K562 (cell line): Measurements from ENCODE around the gene CAPN7. TPM values are rescaled to one million over a fixed set of nuclear protein-coding genes. Genes with fewer than 3 reads are reported as not detected.

Experiments used
- CCNT2 ChIP-seq: IDR thresholded peaks from 2 replicates; pipeline ENCODE4 v1.6.1; 2011; ENCODE audit warnings: borderline replicate concordance, low read depth, mild to moderate bottlenecking, moderate library complexity, mixed read lengths, low read length; ENCODE audit not compliant: insufficient read length; ENCODE audit errors: extremely low read depth
- CEBPG ChIP-seq, 3 experiments: fragments of 200-800 bp in 1 of 3; sonication (Bioruptor generic) in 1 of 3; sonication (generic) in 1 of 3; formaldehyde crosslinking in 1 of 3; IDR thresholded peaks in 2 of 3; conservative IDR thresholded peaks in 1 of 3; 2 replicates each; pipeline versions ENCODE4 v1.6.1 to v1.8.0; 2016 to 2022; ENCODE audit warnings: missing compliant biosample characterization in 2 of 3, missing genetic modification characterization in 2 of 3, mild to moderate bottlenecking in 1 of 3, missing genetic modification reagents in 1 of 3
- EWSR1 ChIP-seq: fragments of 450-650 bp; IDR thresholded peaks from 2 replicates; pipeline ENCODE4 v1.6.1; 2018; ENCODE audit warnings: borderline replicate concordance, mild to moderate bottlenecking, low read depth, moderate library complexity; ENCODE audit not compliant: partially characterized antibody
- HDAC8 ChIP-seq: fragments of 450-650 bp; IDR thresholded peaks from 2 replicates; pipeline ENCODE4 v1.6.1; 2016; ENCODE audit warnings: mild to moderate bottlenecking, missing genetic modification characterization, moderate library complexity, missing compliant biosample characterization
- HMGN3 ChIP-seq: IDR thresholded peaks from 2 replicates; pipeline ENCODE4 v1.6.1; 2011; ENCODE audit warnings: borderline replicate concordance, low read depth, mild to moderate bottlenecking, mixed read lengths, low read length; ENCODE audit not compliant: insufficient read length; ENCODE audit errors: extremely low read depth
- KHSRP ChIP-seq: fragments of 450-650 bp; IDR thresholded peaks from 2 replicates; pipeline ENCODE4 v1.6.1; 2017
- KLF13 ChIP-seq: fragments of 450-650 bp; IDR thresholded peaks from 2 replicates; pipeline ENCODE4 v1.6.1; 2016; ENCODE audit warnings: missing genetic modification characterization, low read depth, mild to moderate bottlenecking, missing compliant biosample characterization, moderate library complexity, borderline replicate concordance
- NFIC ChIP-seq: fragments of 450-650 bp; IDR thresholded peaks from 2 replicates; pipeline ENCODE4 v1.6.1; 2017; ENCODE audit warnings: mild to moderate bottlenecking, inconsistent platforms
- POLR2G ChIP-seq: fragments of 200-400 bp; formaldehyde crosslinking; IDR thresholded peaks from 2 replicates; pipeline ENCODE4 v1.6.1; 2017; ENCODE audit warnings: low read depth, mild to moderate bottlenecking, antibody characterized with exemption, low read length, moderate library complexity
- TCF15 ChIP-seq: fragments of 250-450 bp; sonication (Bioruptor Pico); IDR thresholded peaks from 2 replicates; pipeline ENCODE4 v1.8.0; 2022; ENCODE audit warnings: moderate library complexity, mild to moderate bottlenecking, inconsistent platforms
- TCF7L2 ChIP-seq: fragments of 150-350 bp; IDR thresholded peaks from 2 replicates; pipeline ENCODE4 v1.6.1; 2016; ENCODE audit warnings: low read depth, mild to moderate bottlenecking, low read length, moderate library complexity
- TOE1 ChIP-seq, 2 experiments: fragments of 450-650 bp in 1 of 2; sonication (generic) in 1 of 2; formaldehyde crosslinking in 1 of 2; IDR thresholded peaks; 2 replicates each; pipeline versions ENCODE4 v1.7.1 to v1.8.0; 2016 to 2022; ENCODE audit warnings: borderline replicate concordance in 2 of 2, mild to moderate bottlenecking in 2 of 2, antibody characterized with exemption in 1 of 2, inconsistent platforms in 1 of 2, low read depth in 1 of 2, missing genetic modification reagents in 1 of 2, moderate library complexity in 1 of 2
- ZNF239 ChIP-seq: fragments of 250-450 bp; sonication (Bioruptor Pico); IDR thresholded peaks from 2 replicates; pipeline ENCODE4 v1.4.0; 2020; ENCODE audit warnings: mild to moderate bottlenecking
- ZNF324 ChIP-seq: fragments of 250-450 bp; sonication (Bioruptor Pico); IDR thresholded peaks from 2 replicates; pipeline ENCODE4 v1.4.0; 2020; ENCODE audit warnings: mild to moderate bottlenecking
- ZNF431 ChIP-seq: sonication (generic); formaldehyde crosslinking; IDR thresholded peaks from 2 replicates; pipeline ENCODE4 v1.8.0; 2022; ENCODE audit warnings: mild to moderate bottlenecking, missing genetic modification reagents
- polyA plus RNA-seq, 8 experiments: library from polyadenylated mRNA; depleted of rRNA in 4 of 8; stranded (reverse) in 5 of 8; unstranded in 3 of 8; fragments of >200 nt; fragmentation: Nextera tagmentation in 2 of 8; fragmentation: Illumina TruSeq in 1 of 8; extraction: Ambion mirVana in 2 of 8; extraction: Trizol in 1 of 8; gene quantifications; 2 replicates each; pipeline versions ENCODE4 v1.2.1 to v1.2.3, GENCODE V29; 2011 to 2014; ENCODE audit warnings: inconsistent platforms in 1 of 8, missing spikeins in 1 of 8
- total RNA-seq, 7 experiments: library from RNA; depleted of rRNA in 6 of 7; stranded (reverse); fragments of >200 nt in 6 of 7; fragmentation: Illumina TruSeq in 2 of 7; extraction: Trizol in 2 of 7; gene quantifications; 2 replicates each; pipeline versions ENCODE4 v1.2.1 to v1.2.3, GENCODE V29; 2011 to 2021; ENCODE audit warnings: low replicate concordance in 1 of 7
- TF ChIP-seq, protein P1 (sequence below): fragments of 450-650 bp; IDR thresholded peaks from 2 replicates; pipeline ENCODE4 v1.6.1; 2017; ENCODE audit warnings: antibody characterized with exemption, mild to moderate bottlenecking
- TF ChIP-seq, protein P2 (sequence below): sonication (generic); formaldehyde crosslinking; IDR thresholded peaks from 2 replicates; pipeline ENCODE4 v1.8.0; 2022; ENCODE audit warnings: missing genetic modification reagents, mild to moderate bottlenecking, borderline replicate concordance
- TF ChIP-seq, protein P3 (sequence below), 2 experiments: fragments of 200-800 bp in 1 of 2; sonication (Bioruptor generic) in 1 of 2; sonication (generic) in 1 of 2; formaldehyde crosslinking in 1 of 2; IDR thresholded peaks in 1 of 2; conservative IDR thresholded peaks in 1 of 2; 2 replicates each; pipeline versions ENCODE4 v1.5.0 to v1.6.1; 2016 to 2020; ENCODE audit warnings: missing compliant biosample characterization in 1 of 2, missing genetic modification characterization in 1 of 2, missing genetic modification reagents in 1 of 2

The CAPN7 gene
- total and polyA plus RNA-seq, 9 of the 15 experiments (the other 6 are each of a cell fraction or from before 2014, with no cell fraction given) = 6.5 to 42.7 (median 32.7) TPM

DNA sequence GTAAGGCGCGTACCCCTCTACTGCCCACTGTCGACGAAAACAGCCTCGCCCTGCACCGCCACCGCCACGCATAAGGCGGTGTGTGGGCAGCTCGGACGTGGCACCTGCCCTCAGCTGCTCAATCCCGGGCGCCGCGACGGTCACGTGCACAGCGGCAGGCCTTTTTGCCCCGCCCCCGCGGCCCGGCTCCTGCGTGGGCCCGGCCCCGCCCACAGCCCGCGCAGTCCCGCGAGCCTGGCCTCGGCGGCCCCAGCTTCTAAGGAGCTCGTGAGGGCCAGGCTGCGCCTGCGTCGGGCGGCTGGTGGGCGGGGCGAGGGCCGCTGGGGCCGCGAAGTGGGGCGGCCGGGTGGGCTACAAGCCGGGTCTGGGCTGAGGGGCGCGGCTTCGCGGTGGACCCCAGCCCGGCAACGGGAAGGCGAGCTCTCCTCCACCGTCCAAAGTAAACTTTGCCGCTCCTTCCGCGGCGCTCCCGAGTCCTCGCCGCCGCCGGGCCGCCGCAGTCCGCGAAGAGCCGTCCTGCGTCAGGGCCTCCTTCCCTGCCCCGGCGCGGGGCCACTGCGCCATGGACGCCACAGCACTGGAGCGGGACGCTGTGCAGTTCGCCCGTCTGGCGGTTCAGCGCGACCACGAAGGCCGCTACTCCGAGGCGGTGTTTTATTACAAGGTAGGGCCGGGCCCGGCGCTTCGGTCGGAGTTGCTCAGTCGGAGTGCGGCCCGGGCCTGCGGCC lies at the start of gene CAPN7 (continued):
- peak; percentile 76 for TF ChIP-seq CCNT2
- TF ChIP-seq TCF15 (CRISPR knock-in tag) = peak; percentile 73; the same call in 1 of the 2 replicates
- TF ChIP-seq HDAC8 (tag) = no peak
- TF ChIP-seq EWSR1 = no peak
- no peak for TF ChIP-seq ZNF239 (CRISPR knock-in tag)
- TF ChIP-seq, protein P1, sequence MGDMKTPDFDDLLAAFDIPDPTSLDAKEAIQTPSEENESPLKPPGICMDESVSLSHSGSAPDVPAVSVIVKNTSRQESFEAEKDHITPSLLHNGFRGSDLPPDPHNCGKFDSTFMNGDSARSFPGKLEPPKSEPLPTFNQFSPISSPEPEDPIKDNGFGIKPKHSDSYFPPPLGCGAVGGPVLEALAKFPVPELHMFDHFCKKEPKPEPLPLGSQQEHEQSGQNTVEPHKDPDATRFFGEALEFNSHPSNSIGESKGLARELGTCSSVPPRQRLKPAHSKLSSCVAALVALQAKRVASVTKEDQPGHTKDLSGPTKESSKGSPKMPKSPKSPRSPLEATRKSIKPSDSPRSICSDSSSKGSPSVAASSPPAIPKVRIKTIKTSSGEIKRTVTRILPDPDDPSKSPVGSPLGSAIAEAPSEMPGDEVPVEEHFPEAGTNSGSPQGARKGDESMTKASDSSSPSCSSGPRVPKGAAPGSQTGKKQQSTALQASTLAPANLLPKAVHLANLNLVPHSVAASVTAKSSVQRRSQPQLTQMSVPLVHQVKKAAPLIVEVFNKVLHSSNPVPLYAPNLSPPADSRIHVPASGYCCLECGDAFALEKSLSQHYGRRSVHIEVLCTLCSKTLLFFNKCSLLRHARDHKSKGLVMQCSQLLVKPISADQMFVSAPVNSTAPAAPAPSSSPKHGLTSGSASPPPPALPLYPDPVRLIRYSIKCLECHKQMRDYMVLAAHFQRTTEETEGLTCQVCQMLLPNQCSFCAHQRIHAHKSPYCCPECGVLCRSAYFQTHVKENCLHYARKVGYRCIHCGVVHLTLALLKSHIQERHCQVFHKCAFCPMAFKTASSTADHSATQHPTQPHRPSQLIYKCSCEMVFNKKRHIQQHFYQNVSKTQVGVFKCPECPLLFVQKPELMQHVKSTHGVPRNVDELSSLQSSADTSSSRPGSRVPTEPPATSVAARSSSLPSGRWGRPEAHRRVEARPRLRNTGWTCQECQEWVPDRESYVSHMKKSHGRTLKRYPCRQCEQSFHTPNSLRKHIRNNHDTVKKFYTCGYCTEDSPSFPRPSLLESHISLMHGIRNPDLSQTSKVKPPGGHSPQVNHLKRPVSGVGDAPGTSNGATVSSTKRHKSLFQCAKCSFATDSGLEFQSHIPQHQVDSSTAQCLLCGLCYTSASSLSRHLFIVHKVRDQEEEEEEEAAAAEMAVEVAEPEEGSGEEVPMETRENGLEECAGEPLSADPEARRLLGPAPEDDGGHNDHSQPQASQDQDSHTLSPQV = peak; percentile 77
- TF ChIP-seq, protein P2, sequence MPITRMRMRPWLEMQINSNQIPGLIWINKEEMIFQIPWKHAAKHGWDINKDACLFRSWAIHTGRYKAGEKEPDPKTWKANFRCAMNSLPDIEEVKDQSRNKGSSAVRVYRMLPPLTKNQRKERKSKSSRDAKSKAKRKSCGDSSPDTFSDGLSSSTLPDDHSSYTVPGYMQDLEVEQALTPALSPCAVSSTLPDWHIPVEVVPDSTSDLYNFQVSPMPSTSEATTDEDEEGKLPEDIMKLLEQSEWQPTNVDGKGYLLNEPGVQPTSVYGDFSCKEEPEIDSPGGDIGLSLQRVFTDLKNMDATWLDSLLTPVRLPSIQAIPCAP = no peak
- peak; percentile 36; the same call in 1 of the 2 replicates for TF ChIP-seq NFIC
- TF ChIP-seq CEBPG (CRISPR knock-in tag; IDR thresholded peaks at IDR 0.05) = no peak
- no peak for TF ChIP-seq CEBPG (tag; conservative IDR thresholded peaks at IDR 0.05 in 1 of 2, IDR thresholded peaks at IDR 0.05 in 1 of 2)
- TF ChIP-seq ZNF324 (CRISPR knock-in tag) = no peak; the same call in 1 of the 2 replicates
- peak; percentile 93 for TF ChIP-seq HMGN3
- no peak for TF ChIP-seq TCF7L2
- no peak for TF ChIP-seq KHSRP
- TF ChIP-seq, protein P3, sequence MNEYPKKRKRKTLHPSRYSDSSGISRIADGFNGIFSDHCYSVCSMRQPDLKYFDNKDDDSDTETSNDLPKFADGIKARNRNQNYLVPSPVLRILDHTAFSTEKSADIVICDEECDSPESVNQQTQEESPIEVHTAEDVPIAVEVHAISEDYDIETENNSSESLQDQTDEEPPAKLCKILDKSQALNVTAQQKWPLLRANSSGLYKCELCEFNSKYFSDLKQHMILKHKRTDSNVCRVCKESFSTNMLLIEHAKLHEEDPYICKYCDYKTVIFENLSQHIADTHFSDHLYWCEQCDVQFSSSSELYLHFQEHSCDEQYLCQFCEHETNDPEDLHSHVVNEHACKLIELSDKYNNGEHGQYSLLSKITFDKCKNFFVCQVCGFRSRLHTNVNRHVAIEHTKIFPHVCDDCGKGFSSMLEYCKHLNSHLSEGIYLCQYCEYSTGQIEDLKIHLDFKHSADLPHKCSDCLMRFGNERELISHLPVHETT (CRISPR knock-in tag; conservative IDR thresholded peaks at IDR 0.05 in 1 of 2, IDR thresholded peaks at IDR 0.05 in 1 of 2) = peak in 1 of 2 experiments; percentile 41; a peak in 2 of 4 replicates
- peak; percentile 42; the same call in 1 of the 2 replicates for TF ChIP-seq ZNF431 (CRISPR knock-in tag)
- TF ChIP-seq KLF13 (tag) = peak; percentile 80; the same call in 1 of the 2 replicates
- TF ChIP-seq TOE1 (IDR thresholded peaks at IDR 0.05; ENCODE audit: borderline replicate concordance) = peak; percentile 92
- no peak; the same call in 1 of the 2 replicates for TF ChIP-seq TOE1 (CRISPR knock-in tag; IDR thresholded peaks at IDR 0.05; ENCODE audit: borderline replicate concordance, low read depth)
- TF ChIP-seq POLR2G = peak; percentile 90
